Hepatocyte (in vitro differentiated cells): ENCODE measurements around the gene PDLIM1.

Source experiments
- EZH2 ChIP-seq: fragments of 200-600 bp; sonication (generic); IDR thresholded peaks from 2 replicates; pipeline ENCODE4 v1.6.1; 2016; ENCODE audit warnings: antibody characterized with exemption, mild to moderate bottlenecking, borderline replicate concordance
- EZH2phosphoT487 ChIP-seq: fragments of 200-600 bp; sonication (generic); IDR thresholded peaks from one replicate; pipeline ENCODE4 v1.6.1; 2018; ENCODE audit warnings: antibody characterized with exemption, mild to moderate bottlenecking, low read depth, moderate library complexity; ENCODE audit not compliant: unreplicated experiment, severe bottlenecking
- TF ChIP-seq, protein P1 (sequence below): fragments of 200-600 bp; sonication (generic); IDR thresholded peaks from 2 replicates; pipeline ENCODE4 v1.5.1; 2016; ENCODE audit warnings: antibody characterized with exemption, mild to moderate bottlenecking; ENCODE audit not compliant: poor library complexity

GRCh38 chr10:95330966-95331453 is 40.2 kb upstream of the PDLIM1 start:
- TF ChIP-seq EZH2 (no peak), EZH2phosphoT487 (no peak)
- TF ChIP-seq, protein P1, sequence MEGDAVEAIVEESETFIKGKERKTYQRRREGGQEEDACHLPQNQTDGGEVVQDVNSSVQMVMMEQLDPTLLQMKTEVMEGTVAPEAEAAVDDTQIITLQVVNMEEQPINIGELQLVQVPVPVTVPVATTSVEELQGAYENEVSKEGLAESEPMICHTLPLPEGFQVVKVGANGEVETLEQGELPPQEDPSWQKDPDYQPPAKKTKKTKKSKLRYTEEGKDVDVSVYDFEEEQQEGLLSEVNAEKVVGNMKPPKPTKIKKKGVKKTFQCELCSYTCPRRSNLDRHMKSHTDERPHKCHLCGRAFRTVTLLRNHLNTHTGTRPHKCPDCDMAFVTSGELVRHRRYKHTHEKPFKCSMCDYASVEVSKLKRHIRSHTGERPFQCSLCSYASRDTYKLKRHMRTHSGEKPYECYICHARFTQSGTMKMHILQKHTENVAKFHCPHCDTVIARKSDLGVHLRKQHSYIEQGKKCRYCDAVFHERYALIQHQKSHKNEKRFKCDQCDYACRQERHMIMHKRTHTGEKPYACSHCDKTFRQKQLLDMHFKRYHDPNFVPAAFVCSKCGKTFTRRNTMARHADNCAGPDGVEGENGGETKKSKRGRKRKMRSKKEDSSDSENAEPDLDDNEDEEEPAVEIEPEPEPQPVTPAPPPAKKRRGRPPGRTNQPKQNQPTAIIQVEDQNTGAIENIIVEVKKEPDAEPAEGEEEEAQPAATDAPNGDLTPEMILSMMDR, result no peak
